ENCODE results near the gene LRRC42. TPM values are rescaled to one million over a fixed set of nuclear protein-coding genes. Genes with fewer than 3 reads are reported as not detected.

The LRRC42 gene
- total and polyA plus RNA-seq, 9 of the 15 experiments (the other 6 are each of a cell fraction or from before 2014, with no cell fraction given) = 17.3 to 51.9 (median 35.5) TPM

- peak; percentile 70; the same call in 1 of the 2 replicates for TF ChIP-seq ZNF511 (CRISPR knock-in tag; IDR thresholded peaks at IDR 0.05)
- TF ChIP-seq PML (IDR thresholded peaks at IDR 0.05; ENCODE audit: low read length) = no peak
- TF ChIP-seq PYGO2 (tag; IDR thresholded peaks at IDR 0.05) = no peak
- no peak for TF ChIP-seq ZNF316 (IDR thresholded peaks at IDR 0.05)
- TF ChIP-seq ASH1L (IDR thresholded peaks at IDR 0.05; ENCODE audit: borderline replicate concordance, low read depth, partially characterized antibody) = no peak
- no peak for TF ChIP-seq FOXA1 (IDR thresholded peaks at IDR 0.05; ENCODE audit: borderline replicate concordance)
- no peak for TF ChIP-seq DEAF1 (CRISPR knock-in tag; IDR thresholded peaks at IDR 0.05)
- TF ChIP-seq E2F1 (CRISPR knock-in tag; IDR thresholded peaks at IDR 0.05) = peak; percentile 38; the same call in 1 of the 2 replicates
- no peak for TF ChIP-seq ZBTB43 (CRISPR knock-in tag; IDR thresholded peaks at IDR 0.05)
- no peak for TF ChIP-seq FOXA3 (CRISPR knock-in tag; conservative IDR thresholded peaks at IDR 0.05 in 1 of 2, IDR thresholded peaks at IDR 0.05 in 1 of 2)
- TF ChIP-seq ZNF407 (IDR thresholded peaks at IDR 0.05; ENCODE audit: low read depth) = no peak
Measured at GRCh38 chr1:53945433-53946251, 508 bp upstream of the LRRC42 start, which contains the start of gene IFT25 (continued).

Data from K562 (cell line).